GM12872 (cell line): Measurements from ENCODE around the gene OXGR1.

Experiments
- TF ChIP-seq, protein P1 (sequence below): IDR thresholded peaks from 3 replicates; pipeline ENCODE4 v1.5.1; 2011; ENCODE audit warnings: low read depth, mild to moderate bottlenecking, low read length, moderate library complexity; ENCODE audit not compliant: insufficient read depth

Gene OXGR1

DNA sequence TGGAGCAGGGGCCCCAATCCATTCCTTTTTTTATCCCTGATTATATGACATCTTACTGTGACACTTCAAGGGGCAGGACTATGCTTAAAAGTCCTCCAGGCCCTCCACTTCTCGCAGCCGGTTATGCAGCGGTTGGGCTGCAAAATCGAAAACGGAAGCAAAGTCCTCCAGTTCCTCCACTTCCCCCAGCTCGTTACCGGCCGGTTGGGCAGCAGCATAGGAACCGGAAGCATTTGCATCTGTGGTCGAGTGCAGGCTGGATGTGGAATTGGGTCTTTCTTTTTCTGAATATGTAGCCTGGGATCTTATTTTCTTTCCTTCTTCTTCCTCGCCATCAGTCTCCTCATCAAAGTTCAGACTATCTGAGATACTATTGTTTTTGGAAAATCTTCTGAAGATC, 46.1 kb downstream of the OXGR1 start:
- TF ChIP-seq, protein P1, sequence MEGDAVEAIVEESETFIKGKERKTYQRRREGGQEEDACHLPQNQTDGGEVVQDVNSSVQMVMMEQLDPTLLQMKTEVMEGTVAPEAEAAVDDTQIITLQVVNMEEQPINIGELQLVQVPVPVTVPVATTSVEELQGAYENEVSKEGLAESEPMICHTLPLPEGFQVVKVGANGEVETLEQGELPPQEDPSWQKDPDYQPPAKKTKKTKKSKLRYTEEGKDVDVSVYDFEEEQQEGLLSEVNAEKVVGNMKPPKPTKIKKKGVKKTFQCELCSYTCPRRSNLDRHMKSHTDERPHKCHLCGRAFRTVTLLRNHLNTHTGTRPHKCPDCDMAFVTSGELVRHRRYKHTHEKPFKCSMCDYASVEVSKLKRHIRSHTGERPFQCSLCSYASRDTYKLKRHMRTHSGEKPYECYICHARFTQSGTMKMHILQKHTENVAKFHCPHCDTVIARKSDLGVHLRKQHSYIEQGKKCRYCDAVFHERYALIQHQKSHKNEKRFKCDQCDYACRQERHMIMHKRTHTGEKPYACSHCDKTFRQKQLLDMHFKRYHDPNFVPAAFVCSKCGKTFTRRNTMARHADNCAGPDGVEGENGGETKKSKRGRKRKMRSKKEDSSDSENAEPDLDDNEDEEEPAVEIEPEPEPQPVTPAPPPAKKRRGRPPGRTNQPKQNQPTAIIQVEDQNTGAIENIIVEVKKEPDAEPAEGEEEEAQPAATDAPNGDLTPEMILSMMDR, result no peak

DNA sequence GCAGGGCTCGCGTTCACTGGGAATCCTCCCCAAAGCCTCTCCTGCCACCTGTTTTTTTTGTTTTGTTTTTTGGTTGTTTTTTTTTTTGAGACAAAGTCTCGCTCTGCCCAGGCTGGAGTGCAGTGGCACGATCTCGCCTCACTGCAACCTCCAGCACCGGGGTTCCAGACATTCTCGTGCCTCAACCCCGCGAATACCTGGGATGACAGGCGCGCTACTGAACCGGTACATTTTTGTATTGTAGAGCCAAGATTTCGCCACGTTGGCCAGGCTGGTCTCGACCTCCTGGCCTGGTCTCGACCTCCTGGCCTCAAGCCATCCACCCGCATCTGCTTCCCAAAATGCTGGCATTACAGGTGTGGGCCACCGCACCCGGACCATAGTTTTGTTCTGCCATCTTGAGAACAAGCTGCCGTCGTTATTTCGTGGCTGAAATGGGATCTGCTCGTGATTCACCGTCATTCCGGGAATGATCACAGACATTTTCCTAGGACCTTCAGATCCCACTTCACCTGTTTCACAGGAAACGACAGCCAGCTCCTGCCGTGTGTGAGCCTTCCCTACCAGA, 46.8 kb downstream of the OXGR1 start:
- TF ChIP-seq, protein P1, result no peak

DNA sequence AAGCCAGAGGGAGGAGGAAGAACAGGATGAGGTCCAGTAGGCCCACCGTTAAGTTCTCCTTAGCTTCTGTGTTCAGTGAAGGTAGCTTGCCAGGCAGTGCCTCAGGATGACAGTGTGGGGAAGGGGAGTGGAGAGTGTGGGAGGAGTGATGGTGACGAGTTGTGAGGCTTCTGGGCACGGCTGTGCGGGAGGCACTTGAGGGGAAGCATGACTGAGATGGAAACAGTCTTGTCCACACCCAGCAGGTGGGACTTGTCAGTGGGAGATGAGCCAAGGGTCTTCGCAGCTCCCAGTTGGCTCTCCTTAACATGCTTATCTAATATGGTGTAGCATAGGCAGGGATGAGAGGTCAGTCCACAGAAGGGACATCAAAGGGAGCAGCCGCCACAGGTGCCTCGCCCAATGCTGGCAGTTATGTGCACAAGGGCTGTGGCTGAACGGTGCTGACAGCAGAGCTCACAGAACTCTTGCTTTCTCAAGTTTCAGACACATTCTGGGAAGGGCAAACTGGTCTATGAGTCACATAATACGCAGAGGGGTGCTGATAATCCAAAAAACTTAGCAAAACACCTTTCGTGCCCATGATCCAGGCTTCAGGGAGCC, 47.5 kb downstream of the OXGR1 start:
- TF ChIP-seq, protein P1, result no peak

DNA sequence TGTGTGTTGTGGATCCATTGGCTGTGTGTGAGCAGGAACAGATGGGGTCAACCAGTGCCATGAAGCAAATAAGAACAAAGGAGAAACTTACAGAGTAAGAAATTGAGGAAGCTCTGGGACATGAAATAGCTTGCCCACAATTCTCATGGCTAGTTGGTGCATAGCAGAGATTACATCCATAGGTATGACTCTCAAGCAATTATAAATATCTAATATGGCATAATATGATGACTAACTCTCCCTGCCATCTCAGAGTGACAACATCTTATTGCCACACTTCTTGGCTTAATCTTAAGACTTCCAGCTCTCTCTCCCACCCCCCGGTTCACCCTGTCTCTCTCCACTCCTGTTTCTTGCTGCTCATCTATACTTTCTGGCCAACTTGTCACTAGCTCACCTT, 53.3 kb downstream of the OXGR1 start:
- TF ChIP-seq, protein P1, result no peak

DNA sequence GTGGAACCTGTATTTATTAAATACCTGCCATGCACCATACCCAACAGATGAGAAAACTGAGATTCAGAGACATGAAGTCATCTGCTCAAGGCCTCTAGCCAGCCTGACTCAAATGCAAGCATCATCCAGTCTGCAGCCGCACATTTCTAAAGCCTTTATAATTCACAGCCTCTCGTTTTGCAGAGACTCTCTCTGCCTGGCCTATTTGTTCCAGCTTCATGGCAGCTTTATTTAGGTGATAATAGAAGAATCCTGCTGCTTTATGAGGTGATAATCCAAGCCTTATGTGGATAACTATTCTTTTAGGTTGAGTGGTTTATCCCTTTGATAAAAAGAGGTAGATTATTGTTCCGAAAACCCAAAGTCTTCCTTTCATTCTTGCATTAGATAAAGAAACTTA, 58.4 kb downstream of the OXGR1 start:
- TF ChIP-seq, protein P1, result no peak
